GM19351 (cell line): ENCODE data around the gene CIART.
"Not testable (repeated sequence)": the region's sequence is repeated elsewhere in the genome, so short reads cannot be mapped to it uniquely, and the experiment has no call there.

Source experiments
- ATAC-seq: cut with Tn5 transposase; IDR thresholded peaks from one replicate; pipeline ENCODE4 v1.9.1; 2021; ENCODE audit warnings: mild to moderate bottlenecking, moderate library complexity; ENCODE audit not compliant: unreplicated experiment

The CIART gene

GRCh38 chr1:150281758-150282557 is at the start of gene CIART:
Gene CIART, plus strand, starts transcription at chr1:150282554. Its CDS starts 714 bp downstream, at chr1:150283268.
- no peak for ATAC-seq

GRCh38 chr1:150232921-150233320 is 49.4 kb upstream of the CIART start:
- not testable (repeated sequence) for ATAC-seq

- no peak for ATAC-seq
These were observed 48.7 kb upstream of the CIART start for GRCh38 chr1:150233359-150234308.

GRCh38 chr1:150234309-150234565 is 48.1 kb upstream of the CIART start:
- no peak for ATAC-seq

- ATAC-seq: peak; percentile 42
These were observed 47.6 kb upstream of the CIART start for GRCh38 chr1:150234566-150235293.

GRCh38 chr1:150235294-150235851 is 47.0 kb upstream of the CIART start:
- ATAC-seq: no peak

GRCh38 chr1:150235852-150236613 is 46.3 kb upstream of the CIART start, which contains the start of gene ANP32E:
Gene ANP32E, minus strand, starts transcription at chr1:150236112. Its CDS starts 326 bp downstream, at chr1:150235786.
- peak; percentile 81 for ATAC-seq

- ATAC-seq: no peak
These were observed 45.7 kb upstream of the CIART start for GRCh38 chr1:150236614-150237100.

- ATAC-seq: not testable (repeated sequence)
These were observed 45.2 kb upstream of the CIART start for GRCh38 chr1:150237176-150237575.

GRCh38 chr1:150237746-150238145 is 44.6 kb upstream of the CIART start:
- ATAC-seq: no peak

GRCh38 chr1:150243003-150243402 is 39.4 kb upstream of the CIART start:
- no peak for ATAC-seq

- ATAC-seq: no peak
These were observed 32.4 kb upstream of the CIART start for GRCh38 chr1:150249936-150250335.

- no peak for ATAC-seq
These were observed 26.2 kb upstream of the CIART start for GRCh38 chr1:150256198-150256553.

- no peak for ATAC-seq
These were observed 25.6 kb upstream of the CIART start for GRCh38 chr1:150256554-150257341.

GRCh38 chr1:150257624-150258585 is 24.4 kb upstream of the CIART start, which contains the start of gene CA14:
Gene CA14, plus strand, starts transcription at chr1:150257774. Its CDS starts 355 bp downstream, at chr1:150258129.
- ATAC-seq: no peak

- no peak for ATAC-seq
These were observed 23.1 kb upstream of the CIART start for GRCh38 chr1:150259217-150259616.

- ATAC-seq: no peak
These were observed 22.3 kb upstream of the CIART start for GRCh38 chr1:150259758-150260669.
